A673 (cell line): ENCODE data around the gene POU4F3. TPM values are rescaled to one million over a fixed set of nuclear protein-coding genes. Genes with fewer than 3 reads are reported as not detected.

ENCODE experiments used
- BruUV-seq: library from RNA; stranded (reverse); fragments of 400-500 nt; replicated peaks from 2 replicates; lab custom pipeline; 2021; lab: Mats Ljungman, UMichigan
- CTCF ChIA-PET: fragments of 300-600 bp; sonication (Branson Sonifier 250); formaldehyde crosslinking; loops from one replicate; lab custom pipeline; 2022; ENCODE audit warnings: antibody characterized with exemption; lab: Charles Lee
- POLR2A ChIA-PET: fragments of 300-600 bp; sonication (Branson Sonifier 250); formaldehyde crosslinking; loops from one replicate; lab custom pipeline; 2022; ENCODE audit warnings: antibody characterized with exemption; ENCODE audit not compliant: low non-redundant PET; lab: Charles Lee
- DNase-seq: peaks from one replicate; pipeline ENCODE4 v3.0.0-alpha.2; 2015; ENCODE audit warnings: low spot score
- H3K27ac ChIP-seq: fragments of 200-600 bp; sonication (generic); 2 replicates; pipeline ENCODE4 v1.5.1; 2016; ENCODE audit warnings: mixed run types, low read depth, mild to moderate bottlenecking, mixed read lengths, antibody characterized with exemption, low read length; ENCODE audit not compliant: poor library complexity, severe bottlenecking
- H3K27me3 ChIP-seq: fragments of 200-600 bp; sonication (generic); replicated peaks from 2 replicates; pipeline ENCODE4 v1.6.1; 2017; ENCODE audit warnings: mixed run types, low read depth, mild to moderate bottlenecking, mixed read lengths, antibody characterized with exemption, low read length; ENCODE audit not compliant: insufficient read depth, poor library complexity
- H3K36me3 ChIP-seq: fragments of 200-600 bp; sonication (generic); 2 replicates; pipeline ENCODE4 v1.6.1; 2016; ENCODE audit warnings: mixed run types, mild to moderate bottlenecking, mixed read lengths, antibody characterized with exemption, low read length; ENCODE audit not compliant: insufficient read depth, poor library complexity, severe bottlenecking
- H3K4me1 ChIP-seq: fragments of 200-600 bp; sonication (generic); 2 replicates; pipeline ENCODE4 v1.6.1; 2017; ENCODE audit warnings: mixed run types, mild to moderate bottlenecking, mixed read lengths, antibody characterized with exemption, low read length; ENCODE audit not compliant: insufficient read depth, poor library complexity, severe bottlenecking
- H3K4me3 ChIP-seq: fragments of 200-600 bp; sonication (generic); 2 replicates; pipeline ENCODE4 v1.5.1; 2016; ENCODE audit warnings: low read depth, mixed run types, mild to moderate bottlenecking, mixed read lengths, low read length; ENCODE audit not compliant: poor library complexity, severe bottlenecking
- H3K9me3 ChIP-seq: fragments of 200-600 bp; sonication (generic); 2 replicates; pipeline ENCODE4 v1.6.1; 2016; ENCODE audit warnings: mixed run types, low read depth, mild to moderate bottlenecking, mixed read lengths, antibody characterized with exemption, low read length; ENCODE audit not compliant: poor library complexity, severe bottlenecking
- CTCF ChIP-seq: fragments of 300-800, 200-600 bp; sonication (generic); conservative IDR thresholded peaks from 2 replicates; pipeline ENCODE4 v1.5.1; 2017; ENCODE audit warnings: low read depth, mild to moderate bottlenecking, antibody characterized with exemption, low read length, moderate library complexity, mixed read lengths
- EZH2 ChIP-seq: fragments of 200-600 bp; sonication (generic); IDR thresholded peaks from 2 replicates; pipeline ENCODE4 v1.6.1; 2017; ENCODE audit warnings: borderline replicate concordance, low read depth, mild to moderate bottlenecking, mixed read lengths, antibody characterized with exemption, low read length; ENCODE audit not compliant: poor library complexity, severe bottlenecking
- intact Hi-C: fragments of 100-400 bp; cut with micrococcal nuclease; formaldehyde crosslinking; loops from one replicate; pipeline ENCODE4 v1.10.0; 2022; ENCODE audit not compliant: unreplicated experiment
- total RNA-seq: library from RNA; stranded (reverse); gene quantifications from 2 replicates; pipeline ENCODE4 v1.2.3, GENCODE V29; 2021

POU4F3 gene
- total RNA-seq, 1 experiment from 2014 or later: 0.11 TPM

- no peak overlapping the region for H3K27ac ChIP-seq
- no peaks in the 10 kb centered on the region for H3K9me3 ChIP-seq
- H3K4me3 ChIP-seq: no peak overlapping the region
- no peaks in the 10 kb centered on the region for H3K36me3 ChIP-seq
- peaks cover 5% of the 10 kb centered on the region for H3K4me1 ChIP-seq
- intact Hi-C loops: no loop called here
- no peak for DNase-seq
- TF ChIP-seq CTCF (no peak), EZH2 (peak; percentile 91)
- peaks cover 99% of the 10 kb centered on the region for H3K27me3 ChIP-seq
- ChIA-PET CTCF (no interaction called here), POLR2A (no interaction called here)
- no TSS peak for BruUV-seq
These were observed 1.3 kb upstream of the POU4F3 start for GRCh38 chr5:146337264-146337904.

GRCh38 chr5:146337928-146338327 is 711 bp upstream of the POU4F3 start:
- BruUV-seq: no TSS peak
- H3K9me3 ChIP-seq: no peaks in the 10 kb centered on the region
- peaks cover 99% of the 10 kb centered on the region for H3K27me3 ChIP-seq
- TF ChIP-seq EZH2 (peak; percentile 66), CTCF (no peak)
- H3K4me3 ChIP-seq: no peak overlapping the region
- CTCF ChIA-PET: no interaction called here
- no peak for DNase-seq
- H3K36me3 ChIP-seq: no peaks in the 10 kb centered on the region
- H3K4me1 ChIP-seq: peaks cover 5% of the 10 kb centered on the region
- H3K27ac ChIP-seq: no peak overlapping the region
- POLR2A ChIA-PET: no interaction called here
- intact Hi-C loops: no loop called here

- TF ChIP-seq CTCF: no peak
- TF ChIP-seq EZH2: no peak
- intact Hi-C loops: no loop called here
- ChIA-PET POLR2A (no interaction called here), CTCF (no interaction called here)
- no peaks in the 10 kb centered on the region for H3K36me3 ChIP-seq
- H3K27ac ChIP-seq: no peak overlapping the region
- no TSS peak for BruUV-seq
- H3K4me1 ChIP-seq: peaks cover 5% of the 10 kb centered on the region
- H3K4me3 ChIP-seq: no peak overlapping the region
- peaks cover 99% of the 10 kb centered on the region for H3K27me3 ChIP-seq
- no peak for DNase-seq
- no peaks in the 10 kb centered on the region for H3K9me3 ChIP-seq
These were observed 1.1 kb downstream of the POU4F3 start for GRCh38 chr5:146339715-146340259.
